SU-DHL-6 (cell line): ENCODE results near the gene NCS1.

Source experiments
- H2AFZ ChIP-seq: fragments of 200-600 bp; sonication (generic); 2 replicates; pipeline ENCODE4 v1.6.1; 2014; ENCODE audit warnings: low read depth, mild to moderate bottlenecking, moderate library complexity, mixed read lengths, antibody characterized with exemption, low read length; ENCODE audit not compliant: severe bottlenecking
- H3F3A ChIP-seq: fragments of 200-600 bp; shearing (Covaris generic); 2 replicates; pipeline ENCODE4 v1.6.0; 2016; ENCODE audit warnings: antibody characterized with exemption, mild to moderate bottlenecking; ENCODE audit not compliant: insufficient read depth
- H3K27ac ChIP-seq: fragments of 200-600 bp; sonication (generic); 2 replicates; pipeline ENCODE4 v1.5.1; 2016; ENCODE audit warnings: low read depth, mild to moderate bottlenecking, low read length, moderate library complexity, mixed read lengths
- H3K27me3 ChIP-seq: fragments of 200-600 bp; sonication (generic), shearing (Covaris generic); 2 replicates; pipeline ENCODE4 v1.6.0; 2014; ENCODE audit warnings: mild to moderate bottlenecking, low read length
- H3K36me3 ChIP-seq: fragments of 200-600 bp; sonication (generic); 2 replicates; pipeline ENCODE4 v1.6.1; 2014; ENCODE audit warnings: mild to moderate bottlenecking, low read length, mixed read lengths
- H3K4me2 ChIP-seq: fragments of 300-600, 200-600 bp; shearing (Covaris generic), sonication (generic); 2 replicates; pipeline ENCODE4 v1.6.0; 2014; ENCODE audit warnings: low read length, low read depth, mild to moderate bottlenecking; ENCODE audit not compliant: poor library complexity, severe bottlenecking
- H3K4me3 ChIP-seq: fragments of 200-600 bp; sonication (generic); 2 replicates; pipeline ENCODE4 v1.5.1; 2014; ENCODE audit warnings: antibody characterized with exemption, low read length, mild to moderate bottlenecking, mixed read lengths; ENCODE audit not compliant: insufficient read depth, poor library complexity, severe bottlenecking
- H3K79me2 ChIP-seq: fragments of 200-600 bp; sonication (generic); 2 replicates; pipeline ENCODE4 v1.6.1; 2014; ENCODE audit warnings: mild to moderate bottlenecking, low read length, moderate library complexity; ENCODE audit not compliant: insufficient read depth
- H3K9ac ChIP-seq: fragments of 200-600 bp; sonication (generic); 2 replicates; pipeline ENCODE4 v1.7.0; 2014; ENCODE audit warnings: mild to moderate bottlenecking, low read length
- H3K9me2 ChIP-seq: fragments of 200-600 bp; sonication (generic); replicated peaks from 2 replicates; pipeline ENCODE4 v1.6.1; 2014; ENCODE audit warnings: low read length; ENCODE audit not compliant: insufficient read depth
- H3K9me3 ChIP-seq: fragments of 200-600 bp; sonication (generic); 2 replicates; pipeline ENCODE4 v1.6.1; 2014; ENCODE audit warnings: low read length, mixed read lengths; ENCODE audit not compliant: insufficient read depth
- H4K20me1 ChIP-seq: fragments of 200-600 bp; sonication (generic); 2 replicates; pipeline ENCODE4 v1.6.1; 2014; ENCODE audit warnings: low read depth, mild to moderate bottlenecking, antibody characterized with exemption, low read length, moderate library complexity, mixed read lengths
- EZH2phosphoT487 ChIP-seq: fragments of 200-600 bp; sonication (generic), shearing (Covaris generic); conservative IDR thresholded peaks from 2 replicates; pipeline ENCODE4 v1.6.1; 2018; ENCODE audit warnings: mild to moderate bottlenecking, antibody characterized with exemption, low read length, moderate library complexity, mixed read lengths
- TF ChIP-seq, protein P1 (sequence below): fragments of 200-600 bp; sonication (generic); IDR thresholded peaks from one replicate; pipeline ENCODE4 v1.5.1; 2017; ENCODE audit warnings: antibody characterized with exemption, mild to moderate bottlenecking, low read length, moderate library complexity; ENCODE audit not compliant: insufficient read depth, poor library complexity, severe bottlenecking

The NCS1 gene

DNA sequence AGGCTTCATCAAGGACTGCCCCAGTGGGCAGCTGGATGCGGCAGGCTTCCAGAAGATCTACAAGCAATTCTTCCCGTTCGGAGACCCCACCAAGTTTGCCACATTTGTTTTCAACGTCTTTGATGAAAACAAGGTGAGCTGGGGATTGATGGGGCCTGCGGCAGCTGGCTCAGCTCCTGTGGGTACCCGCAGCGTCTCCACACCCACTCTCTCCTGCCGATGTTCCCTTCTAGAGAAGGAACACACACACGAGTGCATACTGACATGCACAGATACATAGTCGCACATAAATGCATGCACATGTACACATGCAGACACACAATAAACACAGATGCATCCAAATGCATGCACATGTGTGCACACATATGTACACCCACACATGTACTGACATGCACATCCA, 45.6 kb downstream of the NCS1 start:
- H3K27ac ChIP-seq = no peak overlapping the region
- no peaks in the 10 kb centered on the region for H3K9me2 ChIP-seq
- no peak overlapping the region for H3K4me2 ChIP-seq
- no peak overlapping the region for H3K4me3 ChIP-seq
- no peaks in the 10 kb centered on the region for H3F3A ChIP-seq
- H3K27me3 ChIP-seq = no peaks in the 10 kb centered on the region
- no peak overlapping the region for H3K9ac ChIP-seq
- H2AFZ ChIP-seq = no peak overlapping the region
- no peaks in the 10 kb centered on the region for H4K20me1 ChIP-seq
- H3K79me2 ChIP-seq = no peaks in the 10 kb centered on the region
- H3K36me3 ChIP-seq = no peaks in the 10 kb centered on the region
- no peaks in the 10 kb centered on the region for H3K9me3 ChIP-seq
- no peak for TF ChIP-seq EZH2phosphoT487
- TF ChIP-seq, protein P1, sequence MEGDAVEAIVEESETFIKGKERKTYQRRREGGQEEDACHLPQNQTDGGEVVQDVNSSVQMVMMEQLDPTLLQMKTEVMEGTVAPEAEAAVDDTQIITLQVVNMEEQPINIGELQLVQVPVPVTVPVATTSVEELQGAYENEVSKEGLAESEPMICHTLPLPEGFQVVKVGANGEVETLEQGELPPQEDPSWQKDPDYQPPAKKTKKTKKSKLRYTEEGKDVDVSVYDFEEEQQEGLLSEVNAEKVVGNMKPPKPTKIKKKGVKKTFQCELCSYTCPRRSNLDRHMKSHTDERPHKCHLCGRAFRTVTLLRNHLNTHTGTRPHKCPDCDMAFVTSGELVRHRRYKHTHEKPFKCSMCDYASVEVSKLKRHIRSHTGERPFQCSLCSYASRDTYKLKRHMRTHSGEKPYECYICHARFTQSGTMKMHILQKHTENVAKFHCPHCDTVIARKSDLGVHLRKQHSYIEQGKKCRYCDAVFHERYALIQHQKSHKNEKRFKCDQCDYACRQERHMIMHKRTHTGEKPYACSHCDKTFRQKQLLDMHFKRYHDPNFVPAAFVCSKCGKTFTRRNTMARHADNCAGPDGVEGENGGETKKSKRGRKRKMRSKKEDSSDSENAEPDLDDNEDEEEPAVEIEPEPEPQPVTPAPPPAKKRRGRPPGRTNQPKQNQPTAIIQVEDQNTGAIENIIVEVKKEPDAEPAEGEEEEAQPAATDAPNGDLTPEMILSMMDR = no peak

DNA sequence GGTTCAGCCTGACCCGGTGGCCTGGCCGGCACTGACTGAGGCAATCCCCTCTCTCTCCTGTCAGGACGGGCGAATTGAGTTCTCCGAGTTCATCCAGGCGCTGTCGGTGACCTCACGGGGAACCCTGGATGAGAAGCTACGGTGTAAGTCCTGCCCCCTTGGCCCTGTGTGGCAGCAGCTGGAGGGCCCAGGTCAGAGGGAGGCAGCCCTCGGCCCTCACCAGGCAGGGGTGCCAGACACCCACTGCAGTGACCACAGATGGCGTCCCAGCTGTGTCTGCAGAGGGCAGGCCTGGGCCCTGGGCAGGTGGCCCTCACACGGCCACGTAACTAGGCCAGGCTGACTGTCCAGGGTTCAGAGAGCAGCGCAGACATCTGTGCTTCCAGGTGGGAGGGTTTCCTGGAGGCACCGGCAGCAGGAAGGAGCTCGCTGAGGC, 47.5 kb downstream of the NCS1 start:
- Histone ChIP-seq H3K9me2 (no peaks in the 10 kb centered on the region), H2AFZ (no peak overlapping the region), H3K9me3 (no peaks in the 10 kb centered on the region), H3K4me3 (no peak overlapping the region), H3K4me2 (no peak overlapping the region), H3K36me3 (no peaks in the 10 kb centered on the region), H3F3A (no peaks in the 10 kb centered on the region), H3K79me2 (no peaks in the 10 kb centered on the region), H3K27me3 (no peaks in the 10 kb centered on the region), H3K27ac (no peak overlapping the region), H4K20me1 (no peaks in the 10 kb centered on the region), H3K9ac (no peak overlapping the region)
- TF ChIP-seq EZH2phosphoT487 = no peak
- TF ChIP-seq, protein P1 = no peak

DNA sequence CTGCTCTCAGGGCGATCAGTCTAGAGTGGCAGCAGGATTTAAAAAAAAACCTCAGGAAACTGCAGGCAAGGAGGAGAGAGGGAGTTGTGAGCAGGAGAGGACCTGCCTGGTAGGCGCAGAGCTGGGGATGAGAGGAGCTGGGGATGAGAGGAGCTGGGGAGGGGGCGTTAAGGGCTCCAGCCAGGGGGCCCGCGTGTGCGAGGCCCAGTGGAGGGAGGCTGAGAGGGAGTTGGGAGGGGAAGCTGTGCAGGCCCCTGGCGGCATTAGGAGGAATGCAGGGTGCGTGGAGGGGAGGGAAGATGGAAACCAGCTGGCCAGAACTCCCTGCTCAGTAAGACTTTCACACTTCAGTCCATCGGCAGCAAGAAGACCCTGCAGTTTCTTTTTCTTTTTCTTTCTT, 48.1 kb downstream of the NCS1 start:
- Histone ChIP-seq H3K79me2 (no peaks in the 10 kb centered on the region), H4K20me1 (no peaks in the 10 kb centered on the region), H3F3A (no peaks in the 10 kb centered on the region), H3K27me3 (no peaks in the 10 kb centered on the region), H3K9ac (no peak overlapping the region), H3K9me2 (no peaks in the 10 kb centered on the region), H2AFZ (no peak overlapping the region), H3K36me3 (no peaks in the 10 kb centered on the region), H3K4me2 (no peak overlapping the region), H3K9me3 (no peaks in the 10 kb centered on the region), H3K4me3 (no peak overlapping the region), H3K27ac (no peak overlapping the region)
- TF ChIP-seq, protein P1 = no peak
- no peak for TF ChIP-seq EZH2phosphoT487

DNA sequence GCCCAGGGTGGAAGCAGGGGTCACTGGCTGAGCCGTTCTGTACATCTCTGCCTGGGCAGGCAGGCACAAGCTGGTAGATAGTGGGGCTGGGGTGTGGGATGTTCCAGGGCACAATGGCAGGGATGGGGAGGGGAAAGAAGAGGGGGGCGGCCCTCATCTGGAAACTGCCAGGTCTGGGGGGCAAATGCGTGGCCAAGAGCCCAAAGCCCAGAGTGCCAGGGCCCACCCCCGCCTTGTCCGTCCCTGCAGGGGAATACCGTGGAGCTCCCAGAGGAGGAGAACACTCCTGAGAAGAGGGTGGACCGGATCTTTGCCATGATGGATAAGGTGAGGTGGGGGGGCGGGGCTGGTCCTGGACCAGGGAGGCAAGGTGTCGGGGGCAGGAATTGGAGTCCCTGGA, 50.6 kb downstream of the NCS1 start:
- Histone ChIP-seq H3K27me3 (no peaks in the 10 kb centered on the region), H3F3A (no peaks in the 10 kb centered on the region), H3K9me3 (no peaks in the 10 kb centered on the region), H3K9ac (no peak overlapping the region), H3K79me2 (no peaks in the 10 kb centered on the region), H3K36me3 (no peaks in the 10 kb centered on the region), H4K20me1 (no peaks in the 10 kb centered on the region), H3K4me3 (no peak overlapping the region), H3K27ac (no peak overlapping the region), H3K9me2 (no peaks in the 10 kb centered on the region), H3K4me2 (no peak overlapping the region), H2AFZ (no peak overlapping the region)
- TF ChIP-seq, protein P1 = no peak
- TF ChIP-seq EZH2phosphoT487 = no peak
